ENCODE measurements around the gene LMO2.

The LMO2 gene

DNA sequence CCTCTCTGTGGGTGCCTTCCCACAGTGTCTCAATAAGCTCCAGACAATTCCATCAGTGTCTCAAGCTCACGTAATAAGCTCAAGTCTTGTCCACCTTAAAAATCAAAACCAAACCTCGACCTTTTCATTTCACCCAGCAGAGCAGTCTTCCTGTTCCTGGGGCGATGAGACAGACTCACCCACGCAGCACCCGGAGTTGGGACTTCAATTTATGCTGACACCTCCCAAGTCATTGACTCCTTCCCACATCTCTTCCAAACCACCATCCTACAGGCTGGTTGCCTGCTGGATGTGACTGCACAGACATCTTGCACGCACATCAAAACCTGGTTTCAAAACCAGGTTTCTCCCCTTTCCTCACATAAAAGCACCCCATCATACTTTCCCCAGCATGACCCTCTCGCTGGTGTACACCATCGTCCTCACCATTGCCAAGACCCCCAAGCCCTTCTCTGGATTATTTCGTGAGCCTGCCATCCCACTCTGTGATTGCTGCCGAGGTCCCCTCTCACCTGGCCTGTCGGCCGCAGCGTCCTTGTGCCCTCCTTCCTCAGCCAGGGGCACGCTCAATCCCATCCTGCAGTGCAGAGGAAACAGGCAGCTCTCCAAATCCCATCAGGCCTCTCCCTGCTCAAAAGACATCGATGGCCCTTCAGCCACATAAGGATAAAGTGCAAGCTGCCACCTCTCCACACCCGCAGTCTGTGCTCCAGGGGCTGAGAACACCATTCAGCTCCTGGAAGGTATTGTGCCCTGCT lies 72.4 kb downstream of the LMO2 start:
- no peak for DNase-seq (ENCODE audit: low read depth)
